ENCODE results near the gene BANP. TPM values are rescaled to one million over a fixed set of nuclear protein-coding genes. Genes with fewer than 3 reads are reported as not detected.
"Not testable (repeated sequence)": the region's sequence is repeated elsewhere in the genome, so short reads cannot be mapped to it uniquely, and the experiment has no call there.

BANP gene
- total and polyA plus RNA-seq, 2 donors, result 27.0 to 29.7 TPM

DNA sequence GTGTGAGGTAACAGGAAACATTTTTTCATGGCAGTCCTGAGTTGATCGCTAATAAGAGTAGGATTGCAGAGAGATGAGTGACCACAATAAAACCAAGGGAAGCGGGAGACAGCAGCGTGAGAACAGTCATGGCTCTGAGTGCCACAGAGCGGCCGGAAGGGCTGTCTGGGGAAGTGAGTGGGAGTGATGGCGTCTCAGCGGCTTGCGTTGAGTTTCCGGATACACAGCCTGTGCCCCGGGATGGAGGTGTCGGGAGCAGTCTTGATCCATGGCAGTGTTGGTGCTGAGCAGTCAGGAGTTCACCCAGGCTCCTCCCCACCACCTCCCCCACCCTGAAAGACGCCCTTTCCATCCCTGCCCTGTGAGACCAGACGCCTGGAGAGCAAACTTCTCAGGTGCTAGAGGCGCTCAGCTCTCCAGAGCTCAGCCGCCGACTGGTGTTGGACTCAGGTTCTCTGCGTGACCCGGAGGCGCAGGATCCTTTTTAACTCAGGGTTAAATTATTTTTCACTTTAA, 59.8 kb downstream of the BANP start:
- H3K4me3 ChIP-seq (ENCODE audit: low read length in 2 of 2), result no peak overlapping the region
- peaks cover 33 to 40% of the 10 kb centered on the region in 2 donors for H3K36me3 ChIP-seq (ENCODE audit: control insufficient read depth in 2 of 2, insufficient read depth in 2 of 2, low read length in 1 of 2)
- no peaks in the 10 kb centered on the region for H3K9me3 ChIP-seq (ENCODE audit: control insufficient read depth in 2 of 2, insufficient read depth in 1 of 2, low read length in 1 of 2)
- no peaks in the 10 kb centered on the region for H3K4me1 ChIP-seq (ENCODE audit: control insufficient read depth in 2 of 2, insufficient read depth in 2 of 2, low read length in 2 of 2)
- 91% methylated on average over 19 of the region's 19 CpGs for WGBS
- H3K27ac ChIP-seq (ENCODE audit: low read depth in 1 of 2, low read length in 1 of 2), result no peak overlapping the region
- H3K27me3 ChIP-seq (ENCODE audit: control insufficient read depth in 2 of 2, insufficient read depth in 1 of 2, low read length in 1 of 2), result no peaks in the 10 kb centered on the region
- no peak for DNase-seq (ENCODE audit: low read depth in 6 of 9, low spot score in 9 of 9)

DNA sequence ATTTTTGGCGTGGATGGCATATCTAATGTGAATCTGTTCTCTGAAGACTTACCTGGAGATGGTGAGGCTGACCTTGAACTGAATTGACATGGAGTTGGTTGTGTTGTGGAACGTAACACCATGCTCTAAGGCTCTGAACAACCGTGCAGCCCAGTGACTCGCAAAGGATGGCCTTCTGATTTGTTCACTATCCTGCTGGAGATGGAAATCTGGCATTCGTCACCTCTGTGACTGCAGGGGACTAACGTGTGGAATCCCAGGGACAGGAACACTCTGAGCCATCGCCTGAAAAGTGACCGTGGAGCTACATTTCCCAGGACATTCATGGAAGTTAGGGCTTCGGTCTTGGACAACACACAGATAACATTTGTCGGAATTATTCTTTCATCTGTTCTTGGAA, 61.1 kb downstream of the BANP start:
- Histone ChIP-seq H3K27me3 (ENCODE audit: control insufficient read depth in 2 of 2, insufficient read depth in 1 of 2, low read length in 1 of 2) (no peaks in the 10 kb centered on the region), H3K4me3 (ENCODE audit: low read length in 2 of 2) (no peak overlapping the region), H3K4me1 (ENCODE audit: control insufficient read depth in 2 of 2, insufficient read depth in 2 of 2, low read length in 2 of 2) (no peaks in the 10 kb centered on the region), H3K36me3 (ENCODE audit: control insufficient read depth in 2 of 2, insufficient read depth in 2 of 2, low read length in 1 of 2) (peaks cover 27 to 38% of the 10 kb centered on the region in 2 donors), H3K27ac (ENCODE audit: low read depth in 1 of 2, low read length in 1 of 2) (no peak overlapping the region), H3K9me3 (ENCODE audit: control insufficient read depth in 2 of 2, insufficient read depth in 1 of 2, low read length in 1 of 2) (no peaks in the 10 kb centered on the region)
- WGBS, result 98% methylated on average over 10 of the region's 10 CpGs
- DNase-seq (ENCODE audit: low read depth in 6 of 9, low spot score in 9 of 9), result no peak

DNA sequence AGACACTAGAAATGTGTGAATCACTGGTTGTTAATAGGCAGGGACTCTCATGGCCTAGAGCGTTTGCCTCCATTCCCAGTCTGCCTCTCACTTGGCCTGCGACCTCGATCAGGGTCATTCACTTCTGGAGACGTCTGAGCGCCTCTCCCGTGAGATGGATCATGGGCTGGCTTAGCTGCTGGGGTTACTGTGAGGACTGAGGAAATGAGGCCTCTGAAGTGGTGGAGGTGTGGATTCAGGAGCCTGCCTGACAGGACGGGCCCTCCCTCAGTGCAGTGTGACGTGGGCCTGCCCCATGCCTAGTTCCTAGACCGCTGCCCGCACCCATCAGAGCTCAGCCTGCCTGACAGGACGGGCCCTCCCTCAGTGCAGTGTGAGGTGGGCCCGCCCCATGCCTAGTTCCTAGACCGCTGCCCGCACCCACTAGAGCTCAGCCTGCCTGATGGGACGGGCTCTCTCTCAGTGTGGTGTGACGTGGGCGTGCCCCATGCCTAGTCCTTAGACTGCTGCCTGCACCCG, 61.9 kb downstream of the BANP start:
- H3K9me3 ChIP-seq (ENCODE audit: control insufficient read depth in 2 of 2, insufficient read depth in 1 of 2, low read length in 1 of 2), result no peaks in the 10 kb centered on the region
- no peak overlapping the region for H3K27ac ChIP-seq (ENCODE audit: low read depth in 1 of 2, low read length in 1 of 2)
- H3K27me3 ChIP-seq (ENCODE audit: control insufficient read depth in 2 of 2, insufficient read depth in 1 of 2, low read length in 1 of 2), result no peaks in the 10 kb centered on the region
- no peaks in the 10 kb centered on the region for H3K4me1 ChIP-seq (ENCODE audit: control insufficient read depth in 2 of 2, insufficient read depth in 2 of 2, low read length in 2 of 2)
- peaks cover 22 to 39% of the 10 kb centered on the region in 2 donors for H3K36me3 ChIP-seq (ENCODE audit: control insufficient read depth in 2 of 2, insufficient read depth in 2 of 2, low read length in 1 of 2)
- no peak for DNase-seq (ENCODE audit: low read depth in 6 of 9, low spot score in 9 of 9)
- H3K4me3 ChIP-seq (ENCODE audit: low read length in 2 of 2), result no peak overlapping the region
- WGBS, result 97% methylated on average over 18 of the region's 18 CpGs

DNA sequence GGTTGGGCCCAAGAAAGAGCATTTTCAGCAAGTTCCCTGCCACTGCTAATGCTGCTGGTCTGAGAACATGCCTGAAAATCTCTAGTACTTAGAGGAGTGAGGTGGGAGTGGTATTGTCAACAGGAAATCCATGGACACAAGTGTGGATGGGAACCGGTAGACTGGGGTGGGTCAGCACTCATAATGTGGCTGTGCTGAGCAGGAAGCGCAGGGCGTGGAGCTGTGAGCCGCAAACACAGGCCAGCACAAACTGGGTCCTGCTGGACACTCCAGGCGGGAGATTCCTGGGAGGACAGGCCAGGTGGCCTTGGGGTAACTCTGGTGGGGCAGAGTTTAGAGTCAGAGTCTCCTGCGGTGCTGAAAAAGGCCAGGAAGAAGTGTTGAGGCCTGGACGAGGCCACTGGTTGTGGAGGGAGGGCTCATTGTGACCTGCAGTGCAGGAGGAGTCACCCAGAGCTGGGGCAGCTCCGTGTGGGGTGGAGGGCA, 62.6 kb downstream of the BANP start:
- H3K27me3 ChIP-seq (ENCODE audit: control insufficient read depth in 2 of 2, insufficient read depth in 1 of 2, low read length in 1 of 2), result no peaks in the 10 kb centered on the region
- no peak overlapping the region for H3K4me3 ChIP-seq (ENCODE audit: low read length in 2 of 2)
- no peak for DNase-seq (ENCODE audit: low read depth in 6 of 9, low spot score in 9 of 9)
- 95% methylated on average over 8 of the region's 8 CpGs for WGBS
- H3K9me3 ChIP-seq (ENCODE audit: control insufficient read depth in 2 of 2, insufficient read depth in 1 of 2, low read length in 1 of 2), result no peaks in the 10 kb centered on the region
- H3K36me3 ChIP-seq (ENCODE audit: control insufficient read depth in 2 of 2, insufficient read depth in 2 of 2, low read length in 1 of 2), result peaks cover 18 to 44% of the 10 kb centered on the region in 2 donors
- no peaks in the 10 kb centered on the region for H3K4me1 ChIP-seq (ENCODE audit: control insufficient read depth in 2 of 2, insufficient read depth in 2 of 2, low read length in 2 of 2)
- H3K27ac ChIP-seq (ENCODE audit: low read depth in 1 of 2, low read length in 1 of 2), result no peak overlapping the region

DNA sequence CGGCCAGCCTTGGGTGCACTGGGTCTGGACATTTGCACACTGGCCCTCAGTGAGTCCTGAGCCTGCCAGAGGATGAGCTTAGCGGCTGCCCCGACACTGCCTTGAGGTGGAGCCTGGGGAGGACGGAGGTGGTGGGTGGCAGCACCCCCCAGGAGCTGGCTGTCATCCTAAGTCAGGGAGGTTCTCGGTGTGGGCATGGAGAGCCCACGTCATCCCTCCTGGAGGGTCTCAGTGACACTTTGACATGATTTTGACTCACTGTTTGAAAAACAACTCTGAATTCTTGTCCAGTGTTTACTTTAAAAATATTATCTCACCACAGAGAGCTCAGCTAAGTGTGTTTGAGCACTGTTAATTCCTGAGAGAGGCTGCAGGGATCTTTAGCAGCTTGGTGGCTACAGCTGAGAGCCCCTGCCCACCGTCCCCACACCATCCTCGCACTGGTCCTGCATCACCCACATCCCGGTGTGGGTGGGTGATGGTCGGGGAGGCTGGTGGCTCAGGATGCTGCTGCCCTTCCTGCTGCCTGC, 63.1 kb downstream of the BANP start:
- H3K27ac ChIP-seq (ENCODE audit: low read depth in 1 of 2, low read length in 1 of 2), result no peak overlapping the region
- H3K9me3 ChIP-seq (ENCODE audit: control insufficient read depth in 2 of 2, insufficient read depth in 1 of 2, low read length in 1 of 2), result no peaks in the 10 kb centered on the region
- H3K4me1 ChIP-seq (ENCODE audit: control insufficient read depth in 2 of 2, insufficient read depth in 2 of 2, low read length in 2 of 2), result no peaks in the 10 kb centered on the region
- H3K27me3 ChIP-seq (ENCODE audit: control insufficient read depth in 2 of 2, insufficient read depth in 1 of 2, low read length in 1 of 2), result no peaks in the 10 kb centered on the region
- 96% methylated on average over 10 of the region's 10 CpGs for WGBS
- no peak overlapping the region for H3K4me3 ChIP-seq (ENCODE audit: low read length in 2 of 2)
- H3K36me3 ChIP-seq (ENCODE audit: control insufficient read depth in 2 of 2, insufficient read depth in 2 of 2, low read length in 1 of 2), result peaks cover 15 to 43% of the 10 kb centered on the region in 2 donors
- no peak for DNase-seq (ENCODE audit: low read depth in 6 of 9, low spot score in 9 of 9)

DNA sequence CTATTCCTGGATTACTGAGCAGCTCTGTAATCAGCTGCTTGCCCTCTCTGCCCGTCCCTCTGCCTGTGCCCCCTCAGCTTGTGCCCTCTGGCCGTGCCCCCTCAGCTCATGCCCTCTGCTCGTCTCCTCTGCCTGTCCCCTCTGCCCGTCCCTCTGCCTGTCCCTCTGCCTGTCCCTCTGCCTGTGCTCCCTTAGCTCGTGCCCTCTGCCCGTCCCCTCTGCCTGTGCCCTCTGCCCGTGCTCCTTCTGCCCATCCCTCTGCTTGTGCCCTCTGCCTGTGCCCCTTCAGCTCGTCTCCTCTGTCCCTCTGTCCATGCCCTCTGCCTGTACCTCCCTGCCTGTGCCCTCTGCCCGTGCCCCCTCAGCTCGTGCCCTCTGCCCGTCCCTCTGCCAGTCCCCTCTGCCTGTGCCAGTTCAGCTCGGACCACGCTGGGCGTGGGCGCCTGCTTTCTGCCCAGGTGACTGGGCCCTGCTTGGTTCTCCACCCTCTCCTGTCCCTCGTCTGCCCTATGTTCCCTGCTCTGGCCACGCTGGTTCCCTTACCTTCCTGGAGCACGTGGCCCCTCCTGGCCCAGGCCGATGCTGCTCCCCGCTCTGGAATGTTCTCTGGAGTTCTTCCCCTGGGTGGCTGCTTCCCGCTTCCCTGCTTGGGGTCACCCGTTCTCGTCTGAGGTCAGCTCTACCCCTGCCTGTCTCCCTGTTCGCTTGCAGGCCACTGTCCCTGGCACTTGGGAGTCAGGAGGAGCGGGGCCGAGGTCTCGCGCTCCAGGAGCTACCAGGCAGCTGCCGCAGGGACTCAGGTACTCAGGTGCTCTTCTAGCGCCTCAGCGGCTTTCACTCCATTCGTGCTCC, 63.9 kb downstream of the BANP start:
- H3K27me3 ChIP-seq (ENCODE audit: control insufficient read depth in 2 of 2, insufficient read depth in 1 of 2, low read length in 1 of 2), result no peaks in the 10 kb centered on the region
- H3K27ac ChIP-seq (ENCODE audit: low read depth in 1 of 2, low read length in 1 of 2), result no peak overlapping the region
- H3K4me3 ChIP-seq (ENCODE audit: low read length in 2 of 2), result no peak overlapping the region
- H3K4me1 ChIP-seq (ENCODE audit: control insufficient read depth in 2 of 2, insufficient read depth in 2 of 2, low read length in 2 of 2), result no peaks in the 10 kb centered on the region
- 95% methylated on average over 32 of the region's 32 CpGs for WGBS
- H3K36me3 ChIP-seq (ENCODE audit: control insufficient read depth in 2 of 2, insufficient read depth in 2 of 2, low read length in 1 of 2), result peaks cover 18 to 40% of the 10 kb centered on the region in 2 donors
- no peak for DNase-seq (ENCODE audit: low read depth in 6 of 9, low spot score in 9 of 9)
- no peaks in the 10 kb centered on the region for H3K9me3 ChIP-seq (ENCODE audit: control insufficient read depth in 2 of 2, insufficient read depth in 1 of 2, low read length in 1 of 2)

DNA sequence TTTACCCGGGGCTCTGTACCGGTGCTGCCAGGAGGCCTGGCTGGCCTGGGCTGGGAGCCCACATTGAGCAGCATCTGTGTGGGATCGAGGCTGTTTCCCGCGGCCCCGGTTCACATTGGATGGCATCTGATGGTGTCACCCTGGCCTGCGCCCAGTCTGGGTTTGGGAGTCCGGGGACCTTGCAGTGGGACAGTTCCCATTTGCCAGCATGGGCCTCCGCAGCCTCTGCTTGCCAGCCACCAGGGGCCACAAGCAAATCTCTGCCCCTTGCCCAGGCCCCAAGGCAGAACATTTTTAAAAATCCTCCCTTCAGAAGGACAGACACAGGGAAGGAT, 64.5 kb downstream of the BANP start:
- no peak for DNase-seq (ENCODE audit: low read depth in 6 of 9, low spot score in 9 of 9)
- no peaks in the 10 kb centered on the region for H3K4me1 ChIP-seq (ENCODE audit: control insufficient read depth in 2 of 2, insufficient read depth in 2 of 2, low read length in 2 of 2)
- no peak overlapping the region for H3K27ac ChIP-seq (ENCODE audit: low read depth in 1 of 2, low read length in 1 of 2)
- WGBS, result 97% methylated on average over 9 of the region's 9 CpGs
- peaks cover 14 to 40% of the 10 kb centered on the region in 2 donors for H3K36me3 ChIP-seq (ENCODE audit: control insufficient read depth in 2 of 2, insufficient read depth in 2 of 2, low read length in 1 of 2)
- H3K4me3 ChIP-seq (ENCODE audit: low read length in 2 of 2), result no peak overlapping the region
- no peaks in the 10 kb centered on the region for H3K9me3 ChIP-seq (ENCODE audit: control insufficient read depth in 2 of 2, insufficient read depth in 1 of 2, low read length in 1 of 2)
- H3K27me3 ChIP-seq (ENCODE audit: control insufficient read depth in 2 of 2, insufficient read depth in 1 of 2, low read length in 1 of 2), result no peaks in the 10 kb centered on the region

DNA sequence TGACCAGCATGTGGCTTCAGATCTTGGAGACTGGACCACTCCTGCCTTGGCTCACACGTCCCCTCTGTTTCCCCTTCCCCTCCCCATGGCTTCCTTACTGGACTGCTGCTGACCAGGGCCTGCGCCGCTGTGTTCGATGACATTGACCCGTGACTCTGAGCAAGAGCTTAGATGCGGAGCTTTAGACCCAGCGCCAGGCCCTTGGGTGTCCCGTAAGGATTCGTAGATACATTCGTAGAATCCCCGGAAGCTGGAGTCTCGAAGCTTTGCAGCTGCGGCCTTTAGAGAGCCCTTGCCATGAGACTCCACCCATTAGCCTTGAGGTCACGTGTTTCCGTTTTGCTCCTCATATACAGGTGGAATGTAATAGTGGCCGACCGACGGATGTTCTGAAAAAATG, 65.2 kb downstream of the BANP start:
- H3K36me3 ChIP-seq (ENCODE audit: control insufficient read depth in 2 of 2, insufficient read depth in 2 of 2, low read length in 1 of 2), result peaks cover 12 to 40% of the 10 kb centered on the region in 2 donors
- not testable (repeated sequence) for H3K4me1 ChIP-seq (ENCODE audit: control insufficient read depth in 2 of 2, insufficient read depth in 2 of 2, low read length in 2 of 2); DNase-seq (ENCODE audit: low read depth in 6 of 9, low spot score in 9 of 9); H3K27ac ChIP-seq (ENCODE audit: low read depth in 1 of 2, low read length in 1 of 2); H3K4me3 ChIP-seq (ENCODE audit: low read length in 2 of 2); H3K27me3 ChIP-seq (ENCODE audit: control insufficient read depth in 2 of 2, insufficient read depth in 1 of 2, low read length in 1 of 2); H3K9me3 ChIP-seq (ENCODE audit: control insufficient read depth in 2 of 2, insufficient read depth in 1 of 2, low read length in 1 of 2)
- 93% methylated on average over 18 of the region's 18 CpGs for WGBS

DNA sequence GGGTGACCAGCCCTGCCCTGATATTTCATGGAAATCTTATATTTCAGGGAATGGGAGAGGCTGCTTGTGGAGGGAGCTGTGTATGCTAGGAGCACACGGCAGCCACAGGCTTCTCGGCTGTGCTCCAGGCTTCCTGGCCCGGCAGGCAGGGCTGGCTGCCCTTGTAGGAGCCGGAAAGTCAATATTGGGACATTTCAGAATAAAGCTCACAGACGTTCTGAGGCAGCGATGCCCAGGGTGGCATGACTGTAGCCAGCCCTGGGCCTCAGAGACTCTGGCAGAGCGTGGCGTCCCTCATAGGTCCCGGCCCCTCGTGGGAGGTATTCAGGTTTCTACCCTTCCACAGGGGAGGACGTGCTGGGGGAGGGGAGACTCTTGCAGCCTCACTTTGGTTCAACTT, 65.7 kb downstream of the BANP start:
- Histone ChIP-seq H3K27ac (ENCODE audit: low read depth in 1 of 2, low read length in 1 of 2) (no peak overlapping the region), H3K9me3 (ENCODE audit: control insufficient read depth in 2 of 2, insufficient read depth in 1 of 2, low read length in 1 of 2) (no peaks in the 10 kb centered on the region), H3K4me3 (ENCODE audit: low read length in 2 of 2) (no peak overlapping the region), H3K36me3 (ENCODE audit: control insufficient read depth in 2 of 2, insufficient read depth in 2 of 2, low read length in 1 of 2) (peaks cover 12 to 42% of the 10 kb centered on the region in 2 donors), H3K4me1 (ENCODE audit: control insufficient read depth in 2 of 2, insufficient read depth in 2 of 2, low read length in 2 of 2) (no peaks in the 10 kb centered on the region), H3K27me3 (ENCODE audit: control insufficient read depth in 2 of 2, insufficient read depth in 1 of 2, low read length in 1 of 2) (no peaks in the 10 kb centered on the region)
- no peak for DNase-seq (ENCODE audit: low read depth in 6 of 9, low spot score in 9 of 9)
- WGBS, result 95% methylated on average over 11 of the region's 11 CpGs
